Measurements from ENCODE around the gene WFDC2.

Gene WFDC2

GRCh38 chr20:45469336-45470261 lies at the start of gene WFDC2:
Gene WFDC2, plus strand, starts transcription at chr20:45469753. Its CDS starts 29 bp downstream, at chr20:45469782.
- DNase-seq, result no peak

GRCh38 chr20:45420125-45420524 lies 49.4 kb upstream of the WFDC2 start:
- DNase-seq, result no peak

- DNase-seq, result no peak
Measured at GRCh38 chr20:45423700-45424099, 45.9 kb upstream of the WFDC2 start.

- DNase-seq, result no peak
Measured at GRCh38 chr20:45425561-45425960, 44.0 kb upstream of the WFDC2 start.

- no peak for DNase-seq
Measured at GRCh38 chr20:45426320-45427016, 43.1 kb upstream of the WFDC2 start.

- no peak for DNase-seq
Measured at GRCh38 chr20:45427236-45428149, 42.1 kb upstream of the WFDC2 start.

GRCh38 chr20:45429618-45430017 lies 39.9 kb upstream of the WFDC2 start:
- no peak for DNase-seq

GRCh38 chr20:45432294-45432693 lies 37.3 kb upstream of the WFDC2 start:
- DNase-seq, result no peak

- no peak for DNase-seq
Measured at GRCh38 chr20:45433316-45433715, 36.2 kb upstream of the WFDC2 start.

GRCh38 chr20:45433976-45434375 lies 35.6 kb upstream of the WFDC2 start:
- DNase-seq, result no peak

GRCh38 chr20:45436732-45437485 lies 32.6 kb upstream of the WFDC2 start:
- no peak for DNase-seq

- DNase-seq, result no peak
Measured at GRCh38 chr20:45440424-45440823, 29.1 kb upstream of the WFDC2 start.

- DNase-seq, result no peak
Measured at GRCh38 chr20:45440891-45441685, 28.5 kb upstream of the WFDC2 start.

- DNase-seq, result no peak
Measured at GRCh38 chr20:45441746-45442145, 27.8 kb upstream of the WFDC2 start.

GRCh38 chr20:45444050-45444449 lies 25.5 kb upstream of the WFDC2 start:
- no peak for DNase-seq

GRCh38 chr20:45445805-45446562 lies 23.6 kb upstream of the WFDC2 start:
- no peak for DNase-seq

- DNase-seq, result no peak
Measured at GRCh38 chr20:45448270-45448669, 21.3 kb upstream of the WFDC2 start.

GRCh38 chr20:45449528-45449927 lies 20.0 kb upstream of the WFDC2 start:
- DNase-seq, result no peak

- DNase-seq, result no peak
Measured at GRCh38 chr20:45450097-45450818, 19.3 kb upstream of the WFDC2 start.

GRCh38 chr20:45452238-45452637 lies 17.3 kb upstream of the WFDC2 start:
- no peak for DNase-seq

All from NCI-H187 treated with DMSO at 0.1 percent for 48 hours (cell line).